Muscle layer of colon (tissue), 2 donors: ENCODE measurements around the gene SPAAR.

ENCODE experiments used
- H3K27ac ChIP-seq: one replicate; pipeline ENCODE4 v1.7.0; 2013; ENCODE audit warnings: low read depth, mild to moderate bottlenecking, low read length, moderate library complexity
- H3K27me3 ChIP-seq, 2 donors: one replicate each; pipeline ENCODE4 v1.7.0; 2013; ENCODE audit warnings: low read length in 2 of 2, mild to moderate bottlenecking in 2 of 2; ENCODE audit not compliant: insufficient read depth in 2 of 2, control insufficient read depth in 1 of 2
- H3K36me3 ChIP-seq: one replicate; pipeline ENCODE4 v1.7.0; 2013; ENCODE audit warnings: mild to moderate bottlenecking, low read length; ENCODE audit not compliant: insufficient read depth
- H3K4me1 ChIP-seq: one replicate; pipeline ENCODE4 v1.7.0; 2013; ENCODE audit warnings: mild to moderate bottlenecking, low read length; ENCODE audit not compliant: insufficient read depth
- H3K4me3 ChIP-seq, 2 donors: one replicate each; pipeline ENCODE4 v1.7.0; 2013; ENCODE audit warnings: low read length in 2 of 2, low read depth in 1 of 2, mild to moderate bottlenecking in 1 of 2, moderate library complexity in 1 of 2
- H3K9ac ChIP-seq: one replicate; pipeline ENCODE4 v1.7.0; 2013; ENCODE audit warnings: low read length
- H3K9me3 ChIP-seq: one replicate; pipeline ENCODE4 v1.7.0; 2013; ENCODE audit warnings: mild to moderate bottlenecking, low read length
- donor health status: abdominal sarcoma.
- donor health status: Adenocarcinoma of cecum.

Gene SPAAR

DNA sequence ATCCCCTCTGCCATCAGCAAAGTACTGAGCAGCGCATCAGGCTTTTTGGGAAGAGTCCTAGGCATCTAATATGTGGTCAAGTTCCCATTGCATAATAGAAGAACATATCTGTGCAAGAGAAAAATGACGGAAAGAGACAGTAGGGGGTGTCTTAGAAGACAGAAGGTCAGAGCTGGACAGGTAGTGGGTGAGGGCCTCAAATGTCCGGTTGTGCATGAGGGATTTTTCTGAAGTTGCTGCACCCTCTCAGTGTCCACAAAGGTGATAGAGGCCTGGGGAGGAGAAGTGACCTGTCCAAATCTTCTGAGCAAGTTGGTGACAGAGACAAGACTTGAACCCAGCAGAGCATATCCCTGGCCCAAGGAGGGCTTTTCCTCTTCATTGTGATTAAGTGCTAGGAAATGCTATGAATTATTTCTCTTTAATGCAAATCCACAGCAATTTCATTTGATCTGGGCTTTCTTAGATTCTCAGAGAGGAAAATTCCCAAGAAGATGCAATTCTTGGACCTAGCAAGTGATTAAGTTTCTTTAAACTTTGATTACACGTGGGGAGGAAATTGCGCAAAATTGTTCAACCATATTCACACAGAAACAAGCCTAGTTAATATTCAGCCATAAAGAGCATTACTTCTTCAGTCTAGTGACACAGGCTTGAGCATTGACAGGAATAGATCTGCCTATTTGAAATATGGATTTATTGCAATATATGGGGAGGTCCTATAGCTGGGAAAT is 49.0 kb downstream of the SPAAR start, which contains the start of gene OR2S2:
TSS of gene OR2S2 (minus strand) at position 51 of the 734 bp plus-strand sequence. CDS start 56 bp downstream, outside the sequence.
- no peak within 1 kb of the TSS for H3K27ac ChIP-seq
- H3K36me3 ChIP-seq: no peaks in the 10 kb centered on the region
- peaks cover 8% of the 10 kb centered on the region for H3K4me1 ChIP-seq
- H3K9me3 ChIP-seq: no peaks in the 10 kb centered on the region
- no peak within 1 kb of the TSS for H3K9ac ChIP-seq
- no peaks in the 10 kb centered on the region for H3K27me3 ChIP-seq
- no peak within 1 kb of the TSS for H3K4me3 ChIP-seq

DNA sequence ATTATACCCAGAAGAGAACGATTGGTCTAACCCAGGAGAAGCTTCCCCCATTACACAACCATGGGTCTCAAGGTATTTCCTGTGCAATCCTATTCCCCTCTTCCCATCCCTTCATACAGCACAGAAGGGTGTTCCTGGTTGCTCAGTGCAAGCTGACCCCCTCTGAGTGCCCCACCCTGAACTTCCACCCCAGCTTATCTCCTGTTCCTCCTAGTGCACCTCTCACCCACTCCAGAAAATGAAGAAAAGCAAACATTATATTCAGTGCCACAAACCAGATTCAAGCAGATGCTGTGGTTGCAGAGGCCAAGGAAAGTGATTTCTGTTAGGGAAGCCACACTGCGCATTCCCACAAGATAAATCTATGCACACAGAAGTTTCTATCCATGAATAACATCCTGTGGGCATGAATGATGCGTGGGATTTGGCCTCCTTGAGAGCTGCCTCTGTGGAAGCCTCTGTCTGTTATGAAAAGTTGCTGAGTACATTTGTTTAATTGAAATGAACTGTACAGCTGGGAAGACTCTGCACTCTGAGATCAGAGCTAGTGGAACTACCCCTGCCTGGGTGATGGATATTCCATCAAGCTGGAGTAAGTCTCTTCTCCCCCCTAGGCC is 50.9 kb downstream of the SPAAR start:
- H3K4me3 ChIP-seq: no peak overlapping the region
- H3K4me1 ChIP-seq: peaks cover 8% of the 10 kb centered on the region
- no peak overlapping the region for H3K27ac ChIP-seq
- H3K36me3 ChIP-seq: no peaks in the 10 kb centered on the region
- no peaks in the 10 kb centered on the region for H3K9me3 ChIP-seq
- no peak overlapping the region for H3K9ac ChIP-seq
- no peaks in the 10 kb centered on the region for H3K27me3 ChIP-seq
